NCI-H526 (cell line): Measurements from ENCODE around the gene RPP40.
A peak's percentile ranks its signal among the peaks of the same experiment; 100 is the strongest.
"Not testable (repeated sequence)": the region's sequence is repeated elsewhere in the genome, so short reads cannot be mapped to it uniquely, and the experiment has no call there.

ENCODE experiments used
- DNase-seq, 2 experiments: peaks; one replicate each; lab custom pipeline; 2025; lab: John Stamatoyannopoulos, UW

The RPP40 gene

DNA sequence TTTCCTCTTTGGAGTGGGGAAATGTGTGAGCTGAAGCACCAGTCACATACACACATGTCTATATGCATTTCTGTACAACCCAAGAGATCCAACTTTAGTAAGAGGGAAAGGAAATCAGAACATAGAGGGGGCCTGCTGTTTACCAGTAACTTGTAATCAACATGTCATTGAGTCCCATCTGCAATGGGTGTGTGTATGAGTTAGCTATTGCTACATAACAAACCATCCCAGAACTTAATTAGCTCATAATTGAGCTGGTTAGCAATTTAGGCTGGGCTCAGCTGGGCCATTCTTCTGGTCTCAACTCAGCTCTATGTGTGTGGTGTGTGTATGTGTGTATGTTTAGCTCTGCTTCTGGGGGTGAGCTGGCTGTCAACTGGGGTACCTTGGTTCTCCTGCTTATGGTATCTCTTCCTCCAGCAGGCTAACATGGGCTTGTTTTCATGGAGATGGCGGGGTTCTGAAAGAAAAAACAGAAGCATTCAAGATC, 10.3 kb upstream of the RPP40 start:
- no peak for DNase-seq

DNA sequence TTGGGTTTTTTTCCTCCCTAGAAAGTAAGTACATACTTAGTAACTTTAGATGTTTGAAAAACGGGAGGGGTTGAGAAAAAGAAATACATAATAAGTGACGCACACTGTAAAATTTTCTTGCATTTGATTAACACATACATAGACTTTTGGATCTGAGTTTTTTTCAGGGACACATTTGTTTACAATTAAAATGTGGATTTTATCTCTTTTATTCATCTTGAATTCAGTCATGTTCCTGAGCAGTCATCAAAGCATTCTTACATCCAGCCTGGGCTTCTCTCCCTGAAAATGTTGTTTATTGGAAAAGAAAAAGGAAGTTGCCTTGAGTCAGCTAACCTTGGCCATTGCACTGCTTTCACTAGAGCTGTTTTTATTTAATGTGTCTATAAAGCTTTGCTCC, 8.7 kb upstream of the RPP40 start:
- DNase-seq = no peak

DNA sequence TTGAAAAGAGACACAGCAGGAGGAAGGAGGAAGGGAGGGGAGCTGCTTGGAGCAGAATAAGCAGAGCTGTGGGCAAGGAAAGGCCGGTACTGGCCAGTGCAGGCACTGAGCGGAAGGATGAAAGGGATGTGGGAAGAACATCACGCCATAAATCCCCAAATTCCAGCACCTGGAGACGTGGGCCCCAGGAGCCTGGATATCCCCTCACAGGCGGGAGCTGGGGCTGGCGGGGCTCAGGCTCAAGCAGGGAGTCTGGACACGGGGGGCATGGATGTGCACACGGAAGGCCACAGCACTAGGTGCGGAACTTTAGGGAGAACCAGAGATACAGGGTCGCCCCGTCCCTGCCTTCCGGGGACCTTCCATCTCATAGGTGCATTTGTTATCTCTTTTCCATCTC, 7.5 kb upstream of the RPP40 start:
- no peak for DNase-seq

DNA sequence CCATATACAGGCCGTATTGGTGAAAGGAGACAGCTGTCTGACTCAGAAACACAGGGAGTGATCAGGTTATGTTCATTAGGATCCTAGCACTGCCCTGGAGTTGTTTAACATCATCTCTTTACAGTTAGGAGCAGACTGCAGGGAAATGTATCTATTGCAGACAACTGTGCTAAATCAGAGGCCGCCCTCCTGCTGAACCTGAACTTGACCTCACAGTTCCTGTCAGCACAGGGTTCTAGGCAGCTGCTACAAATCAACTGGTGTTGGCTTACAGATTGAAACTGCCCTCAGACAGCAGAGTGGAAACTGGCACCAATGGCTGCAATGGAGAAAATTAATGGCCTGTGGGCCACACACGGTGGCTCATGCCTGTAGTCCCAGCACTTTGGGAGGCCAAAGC, 3.7 kb upstream of the RPP40 start:
- no peak for DNase-seq

DNA sequence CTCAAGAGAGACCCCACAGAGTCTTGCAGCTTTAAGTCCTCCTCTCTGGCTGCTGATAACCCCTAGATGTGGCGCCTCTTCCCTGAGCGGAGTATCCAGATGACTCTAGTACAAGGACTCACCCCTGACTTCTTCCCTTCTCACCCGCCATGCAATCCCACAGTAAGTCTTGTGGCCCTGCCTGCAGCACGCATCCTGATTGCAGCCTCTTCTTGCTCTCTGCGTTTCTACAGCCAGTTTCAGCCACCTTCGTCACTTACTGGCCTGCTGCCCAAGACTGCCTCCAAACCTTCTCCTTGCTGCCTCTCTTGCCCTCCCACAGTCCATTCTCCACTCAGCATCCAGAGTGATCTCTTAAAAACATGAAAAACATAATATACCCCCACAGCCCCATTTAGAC, 2.4 kb upstream of the RPP40 start:
- no peak for DNase-seq

DNA sequence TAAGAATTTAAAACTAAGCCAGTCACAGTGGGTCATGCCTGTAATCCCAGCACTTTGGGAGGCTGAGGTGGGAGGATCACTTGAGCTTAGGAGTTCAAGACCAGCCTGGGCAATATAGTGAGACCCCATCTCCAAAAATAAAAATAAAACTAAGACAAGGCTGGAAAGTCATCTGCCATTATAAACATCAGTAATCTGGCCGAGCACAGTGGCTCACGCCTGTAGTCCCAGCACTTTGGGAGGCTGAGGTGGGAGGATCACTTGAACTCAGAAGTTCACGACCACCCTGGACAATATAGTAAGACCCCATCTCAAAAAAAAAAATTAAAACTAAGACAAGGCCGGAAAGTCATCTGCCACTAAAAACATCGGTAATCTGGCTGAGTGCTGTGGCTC, 1.2 kb upstream of the RPP40 start:
- DNase-seq = not testable (repeated sequence)

DNA sequence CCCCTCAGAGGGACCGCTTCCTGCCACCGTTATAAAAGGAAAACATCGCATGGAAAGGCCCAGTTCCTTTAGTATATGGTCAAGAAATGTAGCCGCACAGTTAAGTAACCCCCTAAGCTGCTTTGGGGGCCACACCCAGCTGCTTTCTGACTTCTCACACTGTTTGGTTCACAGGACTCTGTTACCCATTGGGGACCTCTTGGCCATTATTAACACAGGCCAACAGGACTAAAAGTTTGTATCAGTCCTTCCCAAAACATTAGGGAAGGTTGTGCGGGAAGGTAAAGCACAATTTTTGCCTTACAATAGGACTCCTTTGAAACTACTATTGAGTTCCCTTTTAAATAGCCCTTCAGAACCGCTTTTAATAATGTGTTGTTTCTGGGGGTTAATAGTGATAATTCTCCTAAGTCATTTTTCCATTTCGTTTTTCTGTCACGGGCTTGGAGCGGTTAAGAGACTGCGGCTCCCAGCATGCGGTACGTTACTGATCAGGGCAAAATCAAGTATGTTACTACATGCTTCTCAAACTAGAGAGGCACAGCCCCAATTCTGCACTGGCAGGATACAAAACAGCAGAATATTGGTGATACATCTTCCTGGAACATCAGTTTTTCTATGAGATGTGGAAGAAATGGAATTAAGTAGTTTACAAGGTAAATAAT, 668 bp upstream of the RPP40 start:
- no peak for DNase-seq

DNA sequence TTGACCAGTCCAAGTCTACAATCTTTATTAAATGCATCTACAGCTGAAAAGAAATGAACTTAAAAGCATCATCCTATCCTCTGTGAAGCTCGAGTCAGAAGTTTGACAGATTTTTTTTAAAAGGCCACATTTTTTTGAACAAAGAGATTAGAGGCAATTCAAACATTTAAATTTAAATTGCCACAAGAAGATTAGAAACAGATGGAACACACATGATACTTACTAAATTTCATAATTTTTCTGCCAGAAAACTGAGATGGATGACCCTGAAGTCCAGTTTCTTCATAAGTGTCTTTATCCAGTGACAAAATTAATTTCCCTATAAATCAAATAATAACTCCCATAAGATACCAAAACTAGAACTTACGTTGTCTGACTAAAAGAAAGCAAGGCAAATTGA, 4.3 kb downstream of the RPP40 start:
- DNase-seq = no peak

DNA sequence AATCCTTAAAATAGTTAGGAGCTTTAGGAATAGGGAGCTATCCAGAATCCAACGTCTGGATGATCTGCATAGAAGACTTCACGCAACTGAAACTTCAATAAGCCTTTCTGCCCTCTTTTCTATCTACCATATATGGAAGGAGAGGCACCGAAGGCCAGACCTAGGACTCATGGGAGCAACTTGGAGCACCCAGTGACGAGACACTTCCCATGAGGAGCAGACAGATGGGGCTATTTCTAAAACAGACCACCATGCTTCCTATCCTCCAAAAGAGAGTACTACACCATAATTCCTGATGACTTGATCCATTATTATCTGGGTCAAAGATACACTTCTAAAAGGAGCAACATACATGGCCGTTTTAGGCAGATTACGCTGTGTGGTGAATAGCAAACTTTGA, 6.0 kb downstream of the RPP40 start:
- no peak for DNase-seq

DNA sequence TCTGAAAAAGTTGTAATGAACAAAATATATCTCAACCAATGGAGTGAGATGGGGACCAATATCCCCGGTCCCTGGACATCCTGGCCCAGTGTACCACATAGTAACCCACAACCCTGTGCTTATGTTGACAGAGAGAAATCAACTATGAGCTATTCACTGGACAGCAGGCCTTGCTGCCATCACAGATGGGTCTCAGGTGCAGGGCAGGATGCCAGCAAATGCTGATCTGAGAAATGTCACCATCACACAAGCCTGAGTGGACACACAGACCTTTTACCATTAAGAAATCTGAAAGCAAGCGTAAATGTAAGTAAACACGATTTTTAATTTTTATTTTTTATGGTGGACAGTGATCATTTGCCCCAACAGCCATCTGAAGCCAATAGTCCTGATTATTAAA, 9.1 kb downstream of the RPP40 start:
- no peak for DNase-seq

DNA sequence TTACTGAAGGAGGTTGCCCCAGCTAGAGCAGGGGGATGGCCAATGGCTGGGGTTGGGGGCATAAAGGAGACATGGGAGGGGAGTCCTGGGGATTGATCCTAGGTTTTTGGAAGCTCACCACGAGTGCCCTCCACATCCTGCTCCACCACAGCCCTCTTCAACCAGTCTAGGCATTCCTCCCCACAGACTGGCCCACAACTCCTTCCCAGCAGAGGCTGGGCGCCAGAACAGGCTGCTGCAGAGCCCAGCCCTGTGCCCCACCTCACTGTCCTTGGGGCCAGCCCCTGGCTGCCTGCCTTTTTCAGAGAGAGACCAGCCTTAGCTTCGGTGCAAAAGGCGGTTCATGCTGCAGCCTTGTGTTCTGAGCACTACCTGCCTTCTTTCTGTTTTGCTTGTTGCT, 16.4 kb downstream of the RPP40 start:
- no peak for DNase-seq

DNA sequence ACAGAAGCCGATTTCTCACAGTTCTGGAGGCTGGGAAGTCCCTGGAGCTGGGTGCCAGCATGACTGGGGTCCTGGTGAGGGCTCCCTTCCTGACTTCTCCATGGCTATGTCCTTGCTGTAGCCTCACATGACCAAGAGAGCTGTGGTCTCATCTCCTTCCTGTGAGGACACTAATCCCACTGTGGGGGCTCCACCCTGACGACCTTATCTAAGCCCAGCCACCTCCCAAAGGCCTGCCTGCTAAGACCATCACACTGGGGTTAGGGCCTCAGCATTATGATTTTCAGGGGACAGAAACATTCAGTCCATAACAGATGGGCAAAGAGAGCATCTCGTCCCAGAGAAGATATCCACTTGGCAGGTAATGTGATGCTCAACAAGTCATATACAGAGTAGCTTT, 16.8 kb downstream of the RPP40 start:
- DNase-seq = no peak

DNA sequence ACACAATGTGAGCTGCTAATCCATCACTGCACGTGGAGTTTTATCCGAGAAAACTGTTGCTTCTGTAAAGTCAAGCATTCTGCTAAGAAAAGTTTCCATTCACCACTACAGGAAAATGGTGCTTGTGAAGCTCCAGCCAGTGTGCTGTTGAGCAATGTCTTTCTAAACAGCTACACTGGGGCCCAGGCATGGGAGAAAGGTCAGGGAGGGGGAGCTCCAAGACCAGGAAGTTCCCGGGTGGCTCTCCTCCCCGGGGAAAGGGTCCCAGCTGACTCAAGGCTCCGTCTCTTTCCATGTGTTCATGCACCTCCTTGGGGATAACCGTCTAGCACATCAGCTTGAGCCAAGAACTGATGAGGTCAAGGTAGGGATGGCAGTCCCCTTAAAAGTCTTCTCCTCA, 20.5 kb downstream of the RPP40 start:
- no peak for DNase-seq

DNA sequence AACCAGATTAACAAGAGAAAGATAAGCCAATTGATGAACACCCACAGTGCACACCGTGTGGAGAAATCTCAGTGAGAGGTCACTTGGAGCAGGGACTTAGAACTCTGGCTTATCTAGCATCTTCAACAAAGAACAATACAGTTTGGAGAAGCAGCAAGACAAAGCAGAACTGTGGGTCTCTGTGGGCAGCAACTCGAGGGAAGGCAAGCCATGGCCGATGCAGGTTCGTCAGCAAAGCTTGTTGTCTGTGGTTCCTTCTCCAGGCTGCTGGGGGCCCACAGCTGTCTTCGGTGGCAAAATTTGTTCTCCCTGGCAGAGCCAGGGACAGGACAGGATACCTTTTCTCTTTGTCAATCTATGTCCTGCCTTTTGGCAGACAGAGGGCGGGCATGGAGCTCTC, 22.1 kb downstream of the RPP40 start:
- DNase-seq = no peak

DNA sequence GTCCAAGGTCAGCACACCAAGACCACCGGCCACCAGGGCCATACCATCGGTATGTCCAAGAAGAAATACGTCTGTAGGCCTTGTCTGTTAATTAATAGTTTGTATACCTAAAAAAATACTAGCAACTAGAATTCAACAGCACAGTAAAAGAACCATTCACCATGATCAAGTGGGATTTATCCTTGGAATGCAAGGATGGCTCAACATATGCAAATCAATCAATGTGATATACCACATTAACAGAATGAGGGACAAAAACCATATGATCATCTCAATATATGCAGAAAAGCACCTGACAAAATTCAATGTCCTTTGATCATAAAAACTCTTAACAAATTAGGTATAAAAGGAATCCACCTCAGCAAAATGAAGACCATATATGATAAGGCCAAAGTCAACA, 24.4 kb downstream of the RPP40 start:
- DNase-seq = no peak

DNA sequence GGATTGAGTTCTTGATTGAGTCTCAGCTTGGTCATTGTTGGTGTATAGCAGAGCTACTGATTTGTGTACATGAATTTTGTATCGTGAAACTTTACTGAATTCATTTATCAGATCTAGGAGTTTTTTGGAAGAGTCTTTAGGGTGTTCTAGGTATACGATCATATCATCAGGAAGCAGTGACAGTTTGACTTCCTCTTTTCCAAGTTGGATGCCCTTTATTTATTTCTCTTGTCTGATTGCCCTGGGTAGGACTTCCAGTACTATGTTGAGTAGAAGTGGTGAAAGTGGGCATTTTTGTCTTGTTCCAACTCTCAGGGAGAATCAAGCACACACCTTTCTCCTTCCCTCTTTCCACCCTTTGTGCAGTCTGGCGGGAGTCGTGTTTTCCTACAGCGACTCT, 26.4 kb downstream of the RPP40 start:
- no peak for DNase-seq

DNA sequence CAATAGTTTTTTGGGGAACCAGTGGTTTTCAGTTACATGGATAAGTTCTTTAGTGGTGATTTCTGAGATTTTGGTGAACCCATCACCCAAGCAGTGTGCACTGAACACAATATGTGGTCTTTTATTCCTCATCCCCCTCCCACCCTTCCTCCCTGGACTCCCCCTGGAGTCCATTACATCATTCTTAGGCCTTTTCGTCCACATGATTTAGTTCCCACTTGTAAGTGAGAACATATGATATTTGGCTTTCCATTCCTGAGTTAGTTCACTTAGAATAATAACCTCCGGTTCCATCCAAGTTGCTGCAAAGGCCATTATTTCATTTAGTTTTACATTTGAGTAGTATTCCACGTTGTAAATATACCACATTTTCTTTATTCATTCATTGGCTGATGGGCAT, 28.3 kb downstream of the RPP40 start:
- DNase-seq = no peak

DNA sequence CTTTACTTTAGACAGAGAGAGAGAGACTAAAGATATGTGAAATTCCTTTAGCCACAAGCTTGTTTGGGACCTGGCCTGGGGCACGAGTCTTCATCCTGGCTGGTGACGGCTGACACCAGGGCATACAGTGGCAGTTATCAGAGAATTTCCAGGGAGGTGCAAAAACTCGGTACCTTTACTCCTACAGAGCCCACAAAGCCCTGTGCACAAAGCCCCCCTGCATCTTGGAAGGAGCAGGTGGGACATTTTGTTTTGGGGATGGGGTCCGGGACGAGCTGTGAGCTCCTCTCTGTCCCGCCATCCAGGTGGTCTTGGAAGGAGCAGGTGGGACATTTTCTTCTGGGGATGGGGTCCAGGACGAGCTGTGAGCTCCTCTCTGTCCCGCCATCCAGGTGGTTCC, 28.9 kb downstream of the RPP40 start:
- no peak for DNase-seq

DNA sequence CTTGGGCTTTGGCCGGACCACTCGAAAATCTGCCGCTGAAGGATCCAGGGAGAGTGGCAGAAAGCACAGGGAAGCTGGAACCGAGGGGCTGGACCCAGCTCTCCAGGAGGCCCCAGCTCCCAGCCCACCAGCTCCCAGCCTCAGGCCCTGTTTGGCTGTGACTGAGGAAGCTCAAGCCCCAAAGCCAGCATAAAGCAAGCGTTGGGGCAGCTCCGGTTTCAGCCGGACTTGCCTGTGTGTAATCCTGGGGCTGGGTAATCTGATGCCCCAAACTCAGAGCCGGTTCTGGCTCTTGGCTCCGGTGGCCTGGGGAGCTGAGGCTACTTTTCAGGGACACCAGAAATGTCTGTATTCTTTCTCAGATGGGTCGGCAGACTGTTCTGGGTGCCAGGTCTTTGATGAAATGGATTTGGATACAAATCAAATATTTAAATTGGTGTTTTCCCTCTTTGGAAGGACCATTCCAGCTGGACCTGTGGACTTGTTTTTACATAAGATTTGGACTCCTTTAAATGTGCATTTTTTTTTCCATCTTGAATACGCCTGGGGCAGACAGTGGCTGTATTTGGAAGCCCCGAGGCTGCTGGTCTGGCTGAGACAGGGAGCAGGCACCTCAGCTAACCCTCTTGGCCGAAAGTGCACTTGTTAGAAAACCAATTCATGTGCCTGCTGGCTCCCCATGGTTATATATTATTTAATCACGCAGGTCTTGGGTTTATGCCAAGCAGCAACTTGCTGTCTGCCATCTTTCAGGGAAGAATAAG, 29.7 kb downstream of the RPP40 start:
- DNase-seq = peak in 1 of 2 experiments; percentile 39

DNA sequence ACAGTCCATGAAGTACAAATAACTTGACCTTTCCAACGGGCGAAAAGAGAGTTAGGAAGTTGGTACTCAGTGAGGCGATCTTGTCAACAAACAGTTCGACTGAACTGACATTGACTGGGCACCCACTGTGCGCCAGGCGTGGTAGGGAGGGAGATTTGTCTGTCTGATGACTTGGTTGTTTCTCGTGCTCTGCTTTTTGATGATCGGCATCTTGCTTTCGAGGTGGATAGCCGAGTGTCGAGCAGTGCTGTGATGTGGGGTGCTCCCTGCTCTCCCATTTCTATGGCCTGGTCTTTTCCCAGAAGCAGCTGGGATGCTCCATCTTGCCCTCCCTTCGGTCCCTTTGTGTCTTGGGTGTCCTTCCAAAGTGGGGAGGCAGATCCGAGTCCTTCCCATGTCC, 30.4 kb downstream of the RPP40 start:
- DNase-seq = no peak

DNA sequence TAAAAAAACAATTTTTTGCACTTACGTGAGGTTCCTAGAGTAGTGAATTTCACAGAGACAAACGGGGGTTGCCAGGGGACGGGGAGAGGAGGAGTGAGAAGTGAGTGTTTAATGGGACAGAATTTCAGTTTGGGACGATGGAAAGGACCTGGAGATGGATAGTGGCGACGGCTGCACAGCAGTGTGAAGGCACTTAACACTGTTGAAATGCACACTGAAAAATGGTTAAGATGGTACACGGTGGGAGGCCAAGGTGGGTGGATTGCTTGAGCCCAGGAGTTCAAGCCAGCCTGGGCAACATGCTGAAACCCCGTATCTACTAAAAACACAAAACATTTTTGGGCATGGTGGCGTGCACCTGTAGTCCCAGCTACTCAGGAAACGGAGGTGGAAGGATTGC, 31.4 kb downstream of the RPP40 start:
- DNase-seq = no peak

DNA sequence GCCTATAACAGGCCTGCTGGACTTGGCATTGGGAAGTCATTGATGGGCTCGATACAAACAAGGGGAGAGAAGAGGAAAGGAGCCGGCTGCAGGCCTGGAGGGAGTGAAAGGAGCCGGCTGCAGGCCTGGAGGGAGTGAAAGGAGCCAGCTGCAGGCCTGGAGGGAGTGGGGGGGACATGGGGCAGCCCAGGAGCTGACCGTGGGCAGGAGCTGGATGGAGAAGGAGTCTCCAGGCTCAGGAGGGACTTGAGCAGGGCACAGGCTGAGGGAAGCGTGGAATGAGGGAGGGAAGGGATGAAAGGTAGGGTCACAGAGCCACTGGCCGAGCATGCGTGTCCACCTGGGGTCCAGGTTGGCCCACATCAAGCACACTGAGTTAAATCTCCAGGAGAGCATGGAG, 32.0 kb downstream of the RPP40 start:
- no peak for DNase-seq

DNA sequence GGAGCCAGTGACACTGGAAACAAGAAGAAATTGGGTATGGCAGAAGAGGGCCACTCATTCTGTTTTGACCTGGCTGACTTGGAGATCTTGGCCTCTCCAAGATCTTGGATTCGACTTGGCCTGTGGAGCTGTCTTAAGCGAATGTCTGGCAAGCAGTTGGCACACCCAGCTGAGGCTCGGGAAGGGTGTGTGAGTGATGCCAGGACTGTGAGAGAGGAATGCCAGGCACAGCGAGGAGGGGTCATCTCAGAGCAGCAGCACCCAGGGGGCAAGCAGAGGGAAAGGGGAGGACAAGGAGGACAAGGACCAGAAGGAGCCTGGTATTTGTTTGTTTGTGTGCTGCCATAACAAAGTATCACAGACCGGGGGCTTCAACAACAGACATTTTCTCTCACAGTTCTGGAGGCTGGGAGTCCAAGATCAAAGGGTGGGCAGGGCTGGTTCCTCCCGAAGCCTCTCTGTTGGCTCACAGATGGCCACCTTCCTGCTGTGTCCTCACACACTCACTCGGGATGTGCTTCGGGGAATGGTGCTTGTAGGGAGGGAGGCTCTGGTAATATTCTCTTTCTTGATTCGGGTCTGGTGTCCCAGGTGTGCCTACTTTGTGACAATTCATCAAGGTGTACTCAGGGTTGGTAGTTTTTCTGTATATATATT, 33.0 kb downstream of the RPP40 start:
- DNase-seq = no peak
